SK-N-MC (cell line): ENCODE data around the gene SERPINA9.

Experiments used
- EZH2 ChIP-seq: fragments of 200-600 bp; sonication (generic); IDR thresholded peaks from one replicate; pipeline ENCODE4 v1.6.1; 2017; ENCODE audit warnings: antibody characterized with exemption
- FOXP2 ChIP-seq: optimal IDR thresholded peaks from 2 replicates; pipeline ENCODE3; 2011; ENCODE audit warnings: mild to moderate bottlenecking, moderate library complexity; ENCODE audit not compliant: insufficient read depth; ENCODE audit errors: extremely low read length, control extremely low read depth
- POLR2AphosphoS5 ChIP-seq: IDR thresholded peaks from 2 replicates; pipeline ENCODE4 v1.6.1; 2012; ENCODE audit warnings: mild to moderate bottlenecking, low read depth, low read length, borderline replicate concordance

GRCh38 chr14:94470311-94470710 is 5.7 kb downstream of the SERPINA9 start:
- TF ChIP-seq EZH2 (no peak), POLR2AphosphoS5 (no peak), FOXP2 (no peak)
